ENCODE measurements around the gene NAV3. TPM values are rescaled to one million over a fixed set of nuclear protein-coding genes. Genes with fewer than 3 reads are reported as not detected.

Gene NAV3
- total and polyA plus RNA-seq, 2 donors (not counting 1 experiment from before 2014, with no cell fraction given): not detected

- POLR2A ChIA-PET: no interaction called here
- CTCF ChIA-PET: no interaction called here
- Histone ChIP-seq H3K27me3 (replicated peaks in 1 of 4; ENCODE audit: control extremely low read depth in 1 of 4, control insufficient read depth in 3 of 4, insufficient read depth in 4 of 4, low read length in 3 of 4) (no peaks in the 10 kb centered on the region), H3K79me2 (ENCODE audit: control insufficient read depth, insufficient read depth, low read length) (no peaks in the 10 kb centered on the region), H3K4me1 (ENCODE audit: control insufficient read depth in 2 of 2, insufficient read depth in 2 of 2, low read length in 2 of 2) (no peaks in the 10 kb centered on the region), H4K20me1 (ENCODE audit: control insufficient read depth, insufficient read depth, low read length, poor library complexity, severe bottlenecking) (no peaks in the 10 kb centered on the region), H3K27ac (ENCODE audit: low read length in 2 of 2) (no peak overlapping the region), H3K9ac (ENCODE audit: low read length) (no peak overlapping the region), H2AFZ (ENCODE audit: insufficient read depth, low read depth, low read length, poor library complexity, severe bottlenecking) (no peak overlapping the region), H3K9me3 (ENCODE audit: control extremely low read depth in 1 of 3, control insufficient read depth in 2 of 3, insufficient read depth in 1 of 3, low read length in 2 of 3) (no peaks in the 10 kb centered on the region), H3K36me3 (replicated peaks in 1 of 2; ENCODE audit: control extremely low read depth in 1 of 2, control insufficient read depth in 1 of 2, extremely low read depth in 1 of 2, insufficient read depth in 2 of 2, low read length in 1 of 2) (no peaks in the 10 kb centered on the region), H3K4me3 (ENCODE audit: control extremely low read depth in 1 of 5, extremely low read depth in 1 of 5, insufficient read depth in 1 of 5, low read depth in 2 of 5, low read length in 4 of 5) (no peak overlapping the region), H3K4me2 (replicated peaks; ENCODE audit: low read depth, low read length, poor library complexity, severe bottlenecking) (no peak overlapping the region)
- intact Hi-C loops (cut with micrococcal nuclease): no loop called here
- H3K27me3 Mint-ChIP-seq: no peaks in the 10 kb centered on the region
- WGBS (ENCODE audit: insufficient coverage): 80% methylated on average over 1 of the region's 2 CpGs
- ATAC-seq (ENCODE audit: low read depth): no peak
- TF ChIP-seq CTCF (IDR thresholded peaks at IDR 0.05) (no peak), EZH2 (IDR thresholded peaks at IDR 0.05; ENCODE audit: borderline replicate concordance, insufficient read depth, low read depth, low read length, poor library complexity, severe bottlenecking) (no peak)
- H3K27ac Mint-ChIP-seq: no peak overlapping the region
- H3K9me3 Mint-ChIP-seq (ENCODE audit: insufficient read depth): no peaks in the 10 kb centered on the region
- H3K4me3 Mint-ChIP-seq: no peak overlapping the region
- DNase-seq: no peak
- H3K4me1 Mint-ChIP-seq: no peaks in the 10 kb centered on the region
Observed at GRCh38 chr12:77850698-77851097, 20.0 kb downstream of the NAV3 start.

GRCh38 chr12:77855548-77855947, 24.9 kb downstream of the NAV3 start:
- no peak for TF ChIP-seq CTCF (IDR thresholded peaks at IDR 0.05)
- TF ChIP-seq EZH2 (IDR thresholded peaks at IDR 0.05; ENCODE audit: borderline replicate concordance, insufficient read depth, low read depth, low read length, poor library complexity, severe bottlenecking): no peak
- intact Hi-C loops (cut with micrococcal nuclease): no loop called here
- H3K4me3 ChIP-seq (ENCODE audit: control extremely low read depth in 1 of 5, extremely low read depth in 1 of 5, insufficient read depth in 1 of 5, low read depth in 2 of 5, low read length in 4 of 5): no peak overlapping the region
- H3K27ac Mint-ChIP-seq: no peak overlapping the region
- no peak overlapping the region for H3K9ac ChIP-seq (ENCODE audit: low read length)
- H4K20me1 ChIP-seq (ENCODE audit: control insufficient read depth, insufficient read depth, low read length, poor library complexity, severe bottlenecking): no peaks in the 10 kb centered on the region
- CTCF ChIA-PET: no interaction called here
- no peaks in the 10 kb centered on the region for H3K9me3 Mint-ChIP-seq (ENCODE audit: insufficient read depth)
- POLR2A ChIA-PET: no interaction called here
- DNase-seq (no peak), ATAC-seq (ENCODE audit: low read depth) (no peak)
- H3K27ac ChIP-seq (ENCODE audit: low read length in 2 of 2): no peak overlapping the region
- H3K4me3 Mint-ChIP-seq: no peak overlapping the region
- H3K4me1 ChIP-seq (ENCODE audit: control insufficient read depth in 2 of 2, insufficient read depth in 2 of 2, low read length in 2 of 2): no peaks in the 10 kb centered on the region
- H3K4me2 ChIP-seq (replicated peaks; ENCODE audit: low read depth, low read length, poor library complexity, severe bottlenecking): no peak overlapping the region
- H3K9me3 ChIP-seq (ENCODE audit: control extremely low read depth in 1 of 3, control insufficient read depth in 2 of 3, insufficient read depth in 1 of 3, low read length in 2 of 3): no peaks in the 10 kb centered on the region
- no peak overlapping the region for H2AFZ ChIP-seq (ENCODE audit: insufficient read depth, low read depth, low read length, poor library complexity, severe bottlenecking)
- no peaks in the 10 kb centered on the region for H3K36me3 ChIP-seq (replicated peaks in 1 of 2; ENCODE audit: control extremely low read depth in 1 of 2, control insufficient read depth in 1 of 2, extremely low read depth in 1 of 2, insufficient read depth in 2 of 2, low read length in 1 of 2)
- WGBS (ENCODE audit: insufficient coverage): 90% methylated on average over 3 of the region's 5 CpGs
- no peaks in the 10 kb centered on the region for H3K4me1 Mint-ChIP-seq
- H3K27me3 ChIP-seq (replicated peaks in 1 of 4; ENCODE audit: control extremely low read depth in 1 of 4, control insufficient read depth in 3 of 4, insufficient read depth in 4 of 4, low read length in 3 of 4): no peaks in the 10 kb centered on the region
- H3K79me2 ChIP-seq (ENCODE audit: control insufficient read depth, insufficient read depth, low read length): no peaks in the 10 kb centered on the region
- H3K27me3 Mint-ChIP-seq: no peaks in the 10 kb centered on the region
